Measurements from ENCODE around the gene FGGY. TPM values are rescaled to one million over a fixed set of nuclear protein-coding genes. Genes with fewer than 3 reads are reported as not detected.

FGGY gene
- total and polyA plus RNA-seq, 2 donors, result 15.6 to 25.3 TPM

- no peaks in the 10 kb centered on the region for H3K4me1 ChIP-seq (ENCODE audit: control insufficient read depth in 2 of 2, insufficient read depth in 2 of 2, low read length in 2 of 2)
- DNase-seq (ENCODE audit: low read depth in 6 of 9, low spot score in 9 of 9), result no peak
- H3K27ac ChIP-seq (ENCODE audit: low read depth in 1 of 2, low read length in 1 of 2), result no peak overlapping the region
- WGBS, result 97% methylated on average over 6 of the region's 6 CpGs
- H3K27me3 ChIP-seq (ENCODE audit: control insufficient read depth in 2 of 2, insufficient read depth in 1 of 2, low read length in 1 of 2), result no peaks in the 10 kb centered on the region
- H3K9me3 ChIP-seq (ENCODE audit: control insufficient read depth in 2 of 2, insufficient read depth in 1 of 2, low read length in 1 of 2), result peaks cover 0 to under 1% of the 10 kb centered on the region in 2 donors
- no peaks in the 10 kb centered on the region for H3K36me3 ChIP-seq (ENCODE audit: control insufficient read depth in 2 of 2, insufficient read depth in 2 of 2, low read length in 1 of 2)
- H3K4me3 ChIP-seq (ENCODE audit: low read length in 2 of 2), result no peak overlapping the region
Measured at GRCh38 chr1:59444520-59444919, 147.6 kb downstream of the FGGY start.

GRCh38 chr1:59445040-59445439 lies 148.1 kb downstream of the FGGY start:
- no peak overlapping the region for H3K27ac ChIP-seq (ENCODE audit: low read depth in 1 of 2, low read length in 1 of 2)
- DNase-seq (ENCODE audit: low read depth in 6 of 9, low spot score in 9 of 9), result no peak
- 94% methylated on average over 1 of the region's 1 CpG for WGBS

GRCh38 chr1:59446257-59446901 lies 149.5 kb downstream of the FGGY start:
- no peaks in the 10 kb centered on the region for H3K36me3 ChIP-seq (ENCODE audit: control insufficient read depth in 2 of 2, insufficient read depth in 2 of 2, low read length in 1 of 2)
- no peak overlapping the region for H3K4me3 ChIP-seq (ENCODE audit: low read length in 2 of 2)
- peaks cover 0 to 3% of the 10 kb centered on the region in 2 donors for H3K9me3 ChIP-seq (ENCODE audit: control insufficient read depth in 2 of 2, insufficient read depth in 1 of 2, low read length in 1 of 2)
- no peak for DNase-seq (ENCODE audit: low read depth in 6 of 9, low spot score in 9 of 9)
- no peaks in the 10 kb centered on the region for H3K27me3 ChIP-seq (ENCODE audit: control insufficient read depth in 2 of 2, insufficient read depth in 1 of 2, low read length in 1 of 2)
- H3K4me1 ChIP-seq (ENCODE audit: control insufficient read depth in 2 of 2, insufficient read depth in 2 of 2, low read length in 2 of 2), result no peaks in the 10 kb centered on the region
- no peak overlapping the region for H3K27ac ChIP-seq (ENCODE audit: low read depth in 1 of 2, low read length in 1 of 2)
- 92% methylated on average over 9 of the region's 9 CpGs for WGBS

More at GRCh38 chr1:59445040-59445439, 148.1 kb downstream of the FGGY start:
- Histone ChIP-seq H3K4me1 (ENCODE audit: control insufficient read depth in 2 of 2, insufficient read depth in 2 of 2, low read length in 2 of 2) (no peaks in the 10 kb centered on the region), H3K27me3 (ENCODE audit: control insufficient read depth in 2 of 2, insufficient read depth in 1 of 2, low read length in 1 of 2) (no peaks in the 10 kb centered on the region), H3K9me3 (ENCODE audit: control insufficient read depth in 2 of 2, insufficient read depth in 1 of 2, low read length in 1 of 2) (peaks cover 0 to 3% of the 10 kb centered on the region in 2 donors), H3K36me3 (ENCODE audit: control insufficient read depth in 2 of 2, insufficient read depth in 2 of 2, low read length in 1 of 2) (no peaks in the 10 kb centered on the region), H3K4me3 (ENCODE audit: low read length in 2 of 2) (no peak overlapping the region)

- peaks cover 0 to 3% of the 10 kb centered on the region in 2 donors for H3K9me3 ChIP-seq (ENCODE audit: control insufficient read depth in 2 of 2, insufficient read depth in 1 of 2, low read length in 1 of 2)
- no peak overlapping the region for H3K27ac ChIP-seq (ENCODE audit: low read depth in 1 of 2, low read length in 1 of 2)
- no peak overlapping the region for H3K4me3 ChIP-seq (ENCODE audit: low read length in 2 of 2)
- H3K27me3 ChIP-seq (ENCODE audit: control insufficient read depth in 2 of 2, insufficient read depth in 1 of 2, low read length in 1 of 2), result no peaks in the 10 kb centered on the region
- no peaks in the 10 kb centered on the region for H3K4me1 ChIP-seq (ENCODE audit: control insufficient read depth in 2 of 2, insufficient read depth in 2 of 2, low read length in 2 of 2)
- no peaks in the 10 kb centered on the region for H3K36me3 ChIP-seq (ENCODE audit: control insufficient read depth in 2 of 2, insufficient read depth in 2 of 2, low read length in 1 of 2)
- DNase-seq (ENCODE audit: low read depth in 6 of 9, low spot score in 9 of 9), result no peak
- 95% methylated on average over 1 of the region's 1 CpG for WGBS
Measured at GRCh38 chr1:59452026-59452425, 155.1 kb downstream of the FGGY start.

GRCh38 chr1:59452559-59452958 lies 155.7 kb downstream of the FGGY start:
- no peak overlapping the region for H3K27ac ChIP-seq (ENCODE audit: low read depth in 1 of 2, low read length in 1 of 2)
- no peaks in the 10 kb centered on the region for H3K36me3 ChIP-seq (ENCODE audit: control insufficient read depth in 2 of 2, insufficient read depth in 2 of 2, low read length in 1 of 2)
- H3K4me3 ChIP-seq (ENCODE audit: low read length in 2 of 2), result no peak overlapping the region
- H3K27me3 ChIP-seq (ENCODE audit: control insufficient read depth in 2 of 2, insufficient read depth in 1 of 2, low read length in 1 of 2), result no peaks in the 10 kb centered on the region
- peaks cover 0 to 3% of the 10 kb centered on the region in 2 donors for H3K9me3 ChIP-seq (ENCODE audit: control insufficient read depth in 2 of 2, insufficient read depth in 1 of 2, low read length in 1 of 2)
- no peak for DNase-seq (ENCODE audit: low read depth in 6 of 9, low spot score in 9 of 9)
- H3K4me1 ChIP-seq (ENCODE audit: control insufficient read depth in 2 of 2, insufficient read depth in 2 of 2, low read length in 2 of 2), result no peaks in the 10 kb centered on the region
- 97% methylated on average over 1 of the region's 1 CpG for WGBS

- H3K27ac ChIP-seq (ENCODE audit: low read depth in 1 of 2, low read length in 1 of 2), result no peak overlapping the region
- no peaks in the 10 kb centered on the region for H3K27me3 ChIP-seq (ENCODE audit: control insufficient read depth in 2 of 2, insufficient read depth in 1 of 2, low read length in 1 of 2)
- H3K9me3 ChIP-seq (ENCODE audit: control insufficient read depth in 2 of 2, insufficient read depth in 1 of 2, low read length in 1 of 2), result peaks cover 0 to 3% of the 10 kb centered on the region in 2 donors
- H3K36me3 ChIP-seq (ENCODE audit: control insufficient read depth in 2 of 2, insufficient read depth in 2 of 2, low read length in 1 of 2), result no peaks in the 10 kb centered on the region
- H3K4me3 ChIP-seq (ENCODE audit: low read length in 2 of 2), result no peak overlapping the region
- DNase-seq (ENCODE audit: low read depth in 6 of 9, low spot score in 9 of 9), result no peak
- WGBS, result 95% methylated on average over 2 of the region's 2 CpGs
- H3K4me1 ChIP-seq (ENCODE audit: control insufficient read depth in 2 of 2, insufficient read depth in 2 of 2, low read length in 2 of 2), result no peaks in the 10 kb centered on the region
Measured at GRCh38 chr1:59453297-59453968, 156.5 kb downstream of the FGGY start.

- H3K27ac ChIP-seq (ENCODE audit: low read depth in 1 of 2, low read length in 1 of 2), result no peak overlapping the region
- no peak for DNase-seq (ENCODE audit: low read depth in 6 of 9, low spot score in 9 of 9)
- no peaks in the 10 kb centered on the region for H3K27me3 ChIP-seq (ENCODE audit: control insufficient read depth in 2 of 2, insufficient read depth in 1 of 2, low read length in 1 of 2)
- peaks cover 0 to 4% of the 10 kb centered on the region in 2 donors for H3K9me3 ChIP-seq (ENCODE audit: control insufficient read depth in 2 of 2, insufficient read depth in 1 of 2, low read length in 1 of 2)
- H3K4me1 ChIP-seq (ENCODE audit: control insufficient read depth in 2 of 2, insufficient read depth in 2 of 2, low read length in 2 of 2), result no peaks in the 10 kb centered on the region
- no peaks in the 10 kb centered on the region for H3K36me3 ChIP-seq (ENCODE audit: control insufficient read depth in 2 of 2, insufficient read depth in 2 of 2, low read length in 1 of 2)
- H3K4me3 ChIP-seq (ENCODE audit: low read length in 2 of 2), result no peak overlapping the region
- WGBS, result over 99% methylated on average over 2 of the region's 2 CpGs
Measured at GRCh38 chr1:59455206-59455605, 158.3 kb downstream of the FGGY start.

GRCh38 chr1:59457786-59458185 lies 160.9 kb downstream of the FGGY start:
- 97% methylated on average over 2 of the region's 2 CpGs for WGBS
- no peak for DNase-seq (ENCODE audit: low read depth in 6 of 9, low spot score in 9 of 9)
- no peaks in the 10 kb centered on the region for H3K4me1 ChIP-seq (ENCODE audit: control insufficient read depth in 2 of 2, insufficient read depth in 2 of 2, low read length in 2 of 2)

GRCh38 chr1:59458884-59459283 lies 162.0 kb downstream of the FGGY start:
- Histone ChIP-seq H3K27me3 (ENCODE audit: control insufficient read depth in 2 of 2, insufficient read depth in 1 of 2, low read length in 1 of 2) (no peaks in the 10 kb centered on the region), H3K36me3 (ENCODE audit: control insufficient read depth in 2 of 2, insufficient read depth in 2 of 2, low read length in 1 of 2) (no peaks in the 10 kb centered on the region), H3K27ac (ENCODE audit: low read depth in 1 of 2, low read length in 1 of 2) (no peak overlapping the region), H3K4me3 (ENCODE audit: low read length in 2 of 2) (no peak overlapping the region), H3K4me1 (ENCODE audit: control insufficient read depth in 2 of 2, insufficient read depth in 2 of 2, low read length in 2 of 2) (no peaks in the 10 kb centered on the region), H3K9me3 (ENCODE audit: control insufficient read depth in 2 of 2, insufficient read depth in 1 of 2, low read length in 1 of 2) (peaks cover 0 to 8% of the 10 kb centered on the region in 2 donors)
- WGBS, result 94% methylated on average over 2 of the region's 2 CpGs
- no peak for DNase-seq (ENCODE audit: low read depth in 6 of 9, low spot score in 9 of 9)

More at GRCh38 chr1:59457786-59458185, 160.9 kb downstream of the FGGY start:
- Histone ChIP-seq H3K4me3 (ENCODE audit: low read length in 2 of 2) (no peak overlapping the region), H3K27me3 (ENCODE audit: control insufficient read depth in 2 of 2, insufficient read depth in 1 of 2, low read length in 1 of 2) (no peaks in the 10 kb centered on the region), H3K36me3 (ENCODE audit: control insufficient read depth in 2 of 2, insufficient read depth in 2 of 2, low read length in 1 of 2) (no peaks in the 10 kb centered on the region), H3K27ac (ENCODE audit: low read depth in 1 of 2, low read length in 1 of 2) (no peak overlapping the region), H3K9me3 (ENCODE audit: control insufficient read depth in 2 of 2, insufficient read depth in 1 of 2, low read length in 1 of 2) (peaks cover 0 to 8% of the 10 kb centered on the region in 2 donors)
